GM18951 (cell line): ENCODE measurements around the gene JOSD1.

ENCODE experiments used
- POLR2A ChIP-seq: IDR thresholded peaks from 4 replicates; pipeline ENCODE4 v1.6.1; 2011; ENCODE audit warnings: mild to moderate bottlenecking; ENCODE audit not compliant: insufficient read length, insufficient read depth; ENCODE audit errors: extremely low read depth
- in situ Hi-C: fragments of 300-500 bp; cut with MboI; formaldehyde crosslinking; loops from one replicate; pipeline ENCODE4 v1.12.0; 2022; ENCODE audit warnings: low sequenced_read_pairs, mixed read lengths, inconsistent platforms; ENCODE audit not compliant: unreplicated experiment

Gene JOSD1

DNA sequence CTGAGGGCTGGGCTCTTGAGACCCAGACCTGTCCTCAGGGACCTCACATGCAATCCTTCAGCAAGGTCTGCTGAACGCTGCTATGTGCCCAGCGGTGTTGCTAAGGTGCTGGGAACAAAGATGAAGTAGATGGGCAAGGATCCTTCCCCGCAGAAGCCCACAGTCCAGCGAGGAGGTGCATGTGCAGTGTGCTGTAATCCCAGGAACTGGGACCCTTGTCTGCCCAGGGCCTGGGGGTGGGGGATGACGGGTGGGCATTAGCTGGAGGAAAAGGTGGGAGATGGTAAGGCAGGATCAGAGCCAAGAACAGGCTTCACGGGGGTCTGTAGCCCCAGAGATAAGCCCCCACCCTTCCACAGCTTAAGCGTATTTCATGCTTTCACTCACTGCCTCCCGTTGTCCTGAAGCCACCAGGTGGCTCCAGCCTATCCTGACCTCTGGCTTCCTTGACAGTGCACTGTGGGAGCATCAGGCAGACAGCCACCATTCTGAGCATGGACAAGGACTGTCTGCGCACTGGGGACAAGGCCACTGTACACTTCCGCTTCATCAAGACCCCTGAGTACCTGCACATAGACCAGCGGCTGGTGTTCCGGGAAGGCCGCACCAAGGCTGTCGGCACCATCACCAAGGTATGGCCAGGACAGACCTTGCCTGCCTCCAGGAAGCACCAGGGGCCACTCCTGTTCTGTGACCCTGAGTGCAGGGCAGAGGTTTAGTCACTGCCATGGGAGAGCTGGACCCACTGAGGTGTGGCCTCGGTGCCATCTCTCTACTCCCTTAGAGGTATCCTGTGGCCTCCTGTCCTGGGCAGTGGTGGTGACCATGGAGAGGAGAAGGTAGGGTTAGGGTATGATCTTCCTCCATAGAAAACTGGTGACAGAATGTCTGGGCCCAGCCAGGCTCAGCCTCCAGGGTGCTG, 27.0 kb upstream of the JOSD1 start:
- in situ Hi-C loops = no loop called here
- no peak for TF ChIP-seq POLR2A

DNA sequence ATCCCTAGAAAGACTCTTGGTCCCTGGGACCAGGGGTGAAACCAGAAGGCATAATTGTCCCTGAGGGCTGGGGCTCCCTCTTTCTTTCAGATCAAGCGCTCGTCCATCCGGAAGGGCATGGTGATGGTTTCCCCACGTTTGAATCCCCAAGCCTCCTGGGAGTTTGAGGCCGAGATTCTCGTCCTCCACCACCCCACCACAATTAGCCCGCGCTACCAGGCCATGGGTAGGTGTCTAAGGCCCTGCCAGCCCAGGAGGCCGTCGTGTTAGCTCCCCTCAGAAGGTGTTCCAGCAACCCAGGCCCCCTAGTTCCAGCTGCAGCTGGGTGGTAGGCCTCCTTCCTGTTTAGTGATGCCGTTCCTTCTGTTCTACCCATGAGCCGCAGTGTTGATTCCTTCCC, 26.4 kb upstream of the JOSD1 start:
- in situ Hi-C loops = no loop called here
- no peak for TF ChIP-seq POLR2A

- in situ Hi-C loops = no loop called here
- TF ChIP-seq POLR2A = no peak
Measured at GRCh38 chr22:38725900-38726655, 25.3 kb upstream of the JOSD1 start.

DNA sequence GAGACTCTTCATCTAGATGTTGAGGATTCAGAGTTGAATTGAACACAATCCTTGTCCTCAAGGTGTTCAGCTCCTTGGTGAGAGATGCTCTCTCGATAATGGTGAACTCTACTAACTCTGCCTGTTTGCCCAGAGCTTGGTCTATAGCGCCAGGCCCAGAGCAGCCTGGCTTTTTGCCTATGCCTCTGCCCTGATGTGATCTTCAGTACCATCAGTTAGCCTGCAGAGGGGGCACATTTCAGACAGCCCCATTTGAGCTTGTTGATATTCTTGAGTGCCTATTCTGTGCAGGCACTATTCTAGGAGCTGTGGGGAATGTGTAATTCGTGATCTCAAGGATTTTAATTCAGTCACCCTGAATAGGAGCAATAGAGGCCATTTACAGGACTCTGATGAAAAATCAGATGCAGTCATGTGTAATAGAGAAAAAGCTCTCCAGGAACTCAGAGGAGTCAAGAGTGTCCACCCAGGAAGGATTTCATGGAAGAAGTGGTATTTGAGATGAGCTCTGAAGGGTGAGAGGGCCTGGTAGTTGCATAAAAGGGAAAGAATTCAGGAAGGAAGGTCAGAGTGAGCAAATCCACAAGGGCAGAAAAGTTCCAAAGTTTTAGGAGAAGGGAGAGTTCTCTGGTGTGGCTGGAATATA, 24.3 kb upstream of the JOSD1 start:
- no peak for TF ChIP-seq POLR2A
- in situ Hi-C loops = no loop called here

GRCh38 chr22:38724176-38724575, 23.4 kb upstream of the JOSD1 start:
- no peak for TF ChIP-seq POLR2A
- in situ Hi-C loops = no loop called here

GRCh38 chr22:38721551-38721950, 20.8 kb upstream of the JOSD1 start:
- in situ Hi-C loops = no loop called here
- TF ChIP-seq POLR2A = no peak

DNA sequence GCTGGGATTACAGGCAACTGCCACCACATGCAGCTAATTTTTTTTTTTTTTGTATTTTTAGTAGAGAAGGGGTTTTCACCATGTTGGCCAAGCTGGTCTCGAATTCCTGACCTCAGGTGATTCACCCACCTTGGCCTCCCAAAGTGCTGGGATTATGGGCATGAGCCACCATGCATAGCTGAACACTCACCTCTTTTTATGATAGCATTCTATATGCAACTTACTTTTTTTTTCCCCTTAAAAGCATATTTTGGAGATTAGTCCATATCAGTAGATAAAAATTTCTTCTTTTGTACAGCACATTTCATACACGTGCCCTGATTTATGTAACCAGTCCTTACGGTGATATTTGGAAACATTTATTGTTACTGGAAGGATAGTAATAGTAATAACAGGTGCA, 19.6 kb upstream of the JOSD1 start:
- TF ChIP-seq POLR2A = no peak
- in situ Hi-C loops = no loop called here

DNA sequence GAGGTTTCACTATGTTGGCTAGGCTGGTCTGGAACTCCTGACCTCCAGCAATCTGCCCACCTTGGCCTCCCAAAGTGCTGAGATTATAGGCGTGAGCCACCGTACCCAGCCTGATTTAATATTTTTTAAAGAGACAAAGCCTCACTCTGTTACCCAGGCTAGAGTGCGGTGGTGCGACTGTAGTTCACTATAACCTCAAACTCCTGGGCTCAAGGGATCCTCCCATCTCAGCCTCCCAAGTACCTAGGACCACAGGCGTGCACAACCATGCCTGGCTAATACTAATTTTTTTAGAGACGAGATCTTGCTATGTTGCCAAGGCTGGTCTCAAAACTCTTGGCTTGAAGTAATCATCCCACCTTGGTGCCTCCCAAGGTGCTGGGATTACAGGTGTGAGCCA, 18.5 kb upstream of the JOSD1 start:
- in situ Hi-C loops = no loop called here
- TF ChIP-seq POLR2A = no peak

DNA sequence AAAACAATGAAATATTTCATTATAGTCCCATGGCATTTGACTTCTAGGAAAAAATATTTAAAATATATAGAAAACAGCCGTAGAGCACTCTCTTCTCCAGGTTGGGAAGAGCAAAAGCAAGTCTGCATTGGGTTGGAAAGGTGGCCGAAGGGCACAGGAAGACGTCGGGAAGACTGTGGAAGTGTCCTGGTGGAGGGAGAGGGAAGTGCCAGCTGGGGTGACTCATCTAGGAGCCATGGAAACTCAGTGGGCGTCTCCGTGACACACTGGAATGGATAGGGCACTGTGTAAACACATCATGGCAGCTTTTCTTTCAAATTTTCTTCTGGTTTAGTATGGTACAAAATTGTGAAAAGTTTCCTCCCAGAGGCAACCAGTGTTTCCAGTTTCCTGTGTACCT, 17.7 kb upstream of the JOSD1 start:
- in situ Hi-C loops = no loop called here
- TF ChIP-seq POLR2A = no peak

GRCh38 chr22:38717244-38717643, 16.5 kb upstream of the JOSD1 start:
- in situ Hi-C loops = no loop called here
- TF ChIP-seq POLR2A = no peak

DNA sequence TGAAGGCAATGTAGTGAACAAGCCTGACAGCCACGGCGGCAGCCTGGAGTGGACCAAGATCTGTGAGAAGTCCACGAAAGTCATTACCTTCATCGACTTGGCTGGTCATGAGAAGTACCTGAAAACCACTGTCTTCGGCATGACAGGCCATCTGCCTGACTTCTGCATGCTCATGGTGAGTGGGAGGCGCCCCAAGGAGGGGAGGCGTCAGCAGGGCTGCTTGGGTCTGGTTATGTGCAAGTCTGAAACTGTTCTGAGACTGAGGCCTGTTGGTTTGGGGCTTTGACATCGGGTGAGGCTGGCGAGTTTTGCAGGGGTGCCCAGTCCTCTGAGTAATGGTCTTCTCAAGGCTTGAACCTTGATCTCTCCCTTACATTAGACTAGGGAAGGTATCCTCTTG, 16.1 kb upstream of the JOSD1 start:
- no peak for TF ChIP-seq POLR2A

DNA sequence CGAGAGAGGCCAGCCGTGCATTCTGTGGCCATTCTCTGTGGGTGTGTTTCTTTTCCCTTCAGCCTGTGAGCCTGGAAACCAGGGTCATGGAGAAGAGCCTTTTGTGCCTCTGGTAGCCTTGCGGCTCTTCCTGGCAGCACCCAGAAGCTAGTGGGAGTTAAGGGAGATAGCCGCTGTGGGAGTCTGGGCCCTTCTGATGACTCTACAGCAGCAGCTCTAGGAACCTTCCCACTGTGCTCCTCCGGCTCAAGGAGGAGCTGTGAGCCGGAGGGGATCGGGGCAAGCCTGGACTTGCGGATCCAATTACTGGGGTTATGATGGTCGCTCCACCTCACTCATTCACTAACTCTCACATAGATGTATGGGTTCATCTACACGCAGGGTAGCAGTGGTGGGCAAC, 15.5 kb upstream of the JOSD1 start:
- TF ChIP-seq POLR2A = no peak
- in situ Hi-C loops = no loop called here

More for the DNA sequence above, 16.1 kb upstream of the JOSD1 start:
- in situ Hi-C loops = no loop called here

DNA sequence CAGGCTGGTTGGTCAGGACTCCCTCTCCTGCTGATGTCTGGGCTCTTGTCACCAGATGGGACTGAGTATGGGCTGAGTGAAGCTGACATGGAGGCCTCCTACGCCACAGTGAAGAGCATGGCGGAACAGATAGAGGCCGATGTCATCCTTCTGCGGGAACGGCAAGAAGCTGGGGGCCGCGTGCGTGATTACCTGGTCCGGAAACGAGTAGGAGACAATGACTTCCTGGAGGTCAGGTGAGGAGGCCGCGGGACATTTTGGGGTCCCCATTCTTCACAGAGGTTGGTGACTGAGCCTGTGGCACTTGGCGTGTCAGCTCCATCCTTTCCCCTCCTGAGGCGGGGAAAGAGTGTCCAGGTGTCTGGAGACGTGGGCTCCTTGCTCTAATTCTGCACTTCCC, 15.1 kb upstream of the JOSD1 start:
- in situ Hi-C loops = no loop called here
- no peak for TF ChIP-seq POLR2A
